ENCODE measurements around the gene TSEN34.

DNA sequence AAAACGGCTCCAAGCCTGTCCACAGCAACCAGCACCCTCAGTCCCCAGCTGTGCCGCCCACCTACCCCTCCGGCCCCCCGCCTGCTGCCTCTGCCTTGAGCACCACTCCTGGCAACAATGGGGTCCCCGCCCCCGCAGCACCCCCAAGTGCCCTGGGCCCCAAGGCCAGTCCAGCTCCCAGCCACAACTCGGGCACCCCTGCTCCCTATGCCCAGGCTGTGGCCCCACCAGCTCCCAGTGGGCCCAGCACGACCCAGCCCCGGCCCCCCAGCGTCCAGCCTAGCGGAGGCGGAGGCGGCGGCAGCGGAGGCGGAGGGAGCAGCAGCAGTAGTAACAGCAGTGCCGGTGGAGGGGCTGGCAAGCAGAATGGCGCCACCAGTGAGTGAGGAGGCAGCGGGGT, 43.0 kb upstream of the TSEN34 start:
- TF ChIP-seq, protein P1, sequence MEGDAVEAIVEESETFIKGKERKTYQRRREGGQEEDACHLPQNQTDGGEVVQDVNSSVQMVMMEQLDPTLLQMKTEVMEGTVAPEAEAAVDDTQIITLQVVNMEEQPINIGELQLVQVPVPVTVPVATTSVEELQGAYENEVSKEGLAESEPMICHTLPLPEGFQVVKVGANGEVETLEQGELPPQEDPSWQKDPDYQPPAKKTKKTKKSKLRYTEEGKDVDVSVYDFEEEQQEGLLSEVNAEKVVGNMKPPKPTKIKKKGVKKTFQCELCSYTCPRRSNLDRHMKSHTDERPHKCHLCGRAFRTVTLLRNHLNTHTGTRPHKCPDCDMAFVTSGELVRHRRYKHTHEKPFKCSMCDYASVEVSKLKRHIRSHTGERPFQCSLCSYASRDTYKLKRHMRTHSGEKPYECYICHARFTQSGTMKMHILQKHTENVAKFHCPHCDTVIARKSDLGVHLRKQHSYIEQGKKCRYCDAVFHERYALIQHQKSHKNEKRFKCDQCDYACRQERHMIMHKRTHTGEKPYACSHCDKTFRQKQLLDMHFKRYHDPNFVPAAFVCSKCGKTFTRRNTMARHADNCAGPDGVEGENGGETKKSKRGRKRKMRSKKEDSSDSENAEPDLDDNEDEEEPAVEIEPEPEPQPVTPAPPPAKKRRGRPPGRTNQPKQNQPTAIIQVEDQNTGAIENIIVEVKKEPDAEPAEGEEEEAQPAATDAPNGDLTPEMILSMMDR (IDR thresholded peaks at IDR 0.05; ENCODE audit: low read depth, low read length, poor library complexity, severe bottlenecking): no peak
- no peak for TF ChIP-seq EZH2phosphoT487 (IDR thresholded peaks at IDR 0.05; ENCODE audit: borderline replicate concordance, low read length)
